Measurements from ENCODE around the gene RUNX2. TPM values are rescaled to one million over a fixed set of nuclear protein-coding genes. Genes with fewer than 3 reads are reported as not detected.

Gene RUNX2
- polyA plus RNA-seq, 1 donor (not counting 4 experiments of a cell fraction or from before 2014, with no cell fraction given), result 1.4 TPM

GRCh38 chr6:45552536-45552935, 224.4 kb downstream of the RUNX2 start:
- Histone ChIP-seq H3K9me3 (ENCODE audit: control insufficient read depth, low read depth, low read length) (no peaks in the 10 kb centered on the region), H3K79me2 (ENCODE audit: control insufficient read depth, insufficient read depth, low read length) (no peaks in the 10 kb centered on the region), H3K4me2 (ENCODE audit: control insufficient read depth, extremely low read depth, insufficient read depth, low read depth, low read length) (no peak overlapping the region), H2AFZ (ENCODE audit: control insufficient read depth, low read length) (no peak overlapping the region), H3K4me1 (ENCODE audit: control insufficient read depth, extremely low read depth, insufficient read depth, low read length) (peaks cover 3% of the 10 kb centered on the region), H3K9me1 (ENCODE audit: control insufficient read depth, extremely low read depth, insufficient read depth, low read length) (no peaks in the 10 kb centered on the region), H4K20me1 (ENCODE audit: control insufficient read depth, extremely low read depth, insufficient read depth, low read length) (no peaks in the 10 kb centered on the region), H3K27ac (ENCODE audit: control insufficient read depth, insufficient read depth, low read length) (no peak overlapping the region), H3K4me3 (ENCODE audit: control insufficient read depth in 2 of 3, extremely low read depth in 1 of 3, insufficient read depth in 2 of 3, low read depth in 1 of 3, low read length in 3 of 3) (no peak overlapping the region), H3K36me3 (ENCODE audit: control insufficient read depth in 2 of 2, extremely low read depth in 1 of 2, insufficient read depth in 2 of 2, low read length in 2 of 2) (no peaks in the 10 kb centered on the region), H3K9ac (ENCODE audit: control insufficient read depth, extremely low read depth, insufficient read depth, low read length) (no peak overlapping the region), H3K27me3 (ENCODE audit: control insufficient read depth, extremely low read depth, insufficient read depth, low read length) (no peaks in the 10 kb centered on the region)
- DNase-seq (ENCODE audit: low read depth, low spot score) (no peak), FAIRE-seq (no peak)
- dilution Hi-C loops (cut with MboI; ENCODE audit: extremely low pct_ligation_motif_present, low sequenced_read_pairs), result no loop called here
- TF ChIP-seq CTCF (optimal IDR thresholded peaks at IDR 0.05 in 1 of 3, IDR thresholded peaks at IDR 0.05 in 1 of 3, conservative IDR thresholded peaks at IDR 0.05 in 1 of 3; ENCODE audit: extremely low read depth in 1 of 3, insufficient read depth in 2 of 3, low read length in 3 of 3), result no peak
- no peak for TF ChIP-seq EZH2 (IDR thresholded peaks at IDR 0.05; ENCODE audit: low read length)

GRCh38 chr6:45553730-45554344, 225.7 kb downstream of the RUNX2 start:
- dilution Hi-C loops (cut with MboI; ENCODE audit: extremely low pct_ligation_motif_present, low sequenced_read_pairs), result no loop called here
- no peak overlapping the region for H2AFZ ChIP-seq (ENCODE audit: control insufficient read depth, low read length)
- H3K9me1 ChIP-seq (ENCODE audit: control insufficient read depth, extremely low read depth, insufficient read depth, low read length), result no peaks in the 10 kb centered on the region
- no peaks in the 10 kb centered on the region for H3K9me3 ChIP-seq (ENCODE audit: control insufficient read depth, low read depth, low read length)
- H3K36me3 ChIP-seq (ENCODE audit: control insufficient read depth in 2 of 2, extremely low read depth in 1 of 2, insufficient read depth in 2 of 2, low read length in 2 of 2), result no peaks in the 10 kb centered on the region
- H3K27ac ChIP-seq (ENCODE audit: control insufficient read depth, insufficient read depth, low read length), result no peak overlapping the region
- no peak overlapping the region for H3K4me2 ChIP-seq (ENCODE audit: control insufficient read depth, extremely low read depth, insufficient read depth, low read depth, low read length)
- H3K9ac ChIP-seq (ENCODE audit: control insufficient read depth, extremely low read depth, insufficient read depth, low read length), result no peak overlapping the region
- FAIRE-seq (no peak), DNase-seq (ENCODE audit: low read depth, low spot score) (no peak)
- no peaks in the 10 kb centered on the region for H4K20me1 ChIP-seq (ENCODE audit: control insufficient read depth, extremely low read depth, insufficient read depth, low read length)
- no peaks in the 10 kb centered on the region for H3K79me2 ChIP-seq (ENCODE audit: control insufficient read depth, insufficient read depth, low read length)
- H3K4me1 ChIP-seq (ENCODE audit: control insufficient read depth, extremely low read depth, insufficient read depth, low read length), result peaks cover 3% of the 10 kb centered on the region
- no peak overlapping the region for H3K4me3 ChIP-seq (ENCODE audit: control insufficient read depth in 2 of 3, extremely low read depth in 1 of 3, insufficient read depth in 2 of 3, low read depth in 1 of 3, low read length in 3 of 3)
- H3K27me3 ChIP-seq (ENCODE audit: control insufficient read depth, extremely low read depth, insufficient read depth, low read length), result no peaks in the 10 kb centered on the region
- TF ChIP-seq EZH2 (IDR thresholded peaks at IDR 0.05; ENCODE audit: low read length) (no peak), CTCF (optimal IDR thresholded peaks at IDR 0.05 in 1 of 3, IDR thresholded peaks at IDR 0.05 in 1 of 3, conservative IDR thresholded peaks at IDR 0.05 in 1 of 3; ENCODE audit: extremely low read depth in 1 of 3, insufficient read depth in 2 of 3, low read length in 3 of 3) (no peak)
